GM19467 (cell line): Measurements from ENCODE around the gene TMEM184C.

Experiments
- ATAC-seq: cut with Tn5 transposase; IDR thresholded peaks from one replicate; pipeline ENCODE4 v1.9.1; 2021; ENCODE audit warnings: mild to moderate bottlenecking, moderate library complexity; ENCODE audit not compliant: unreplicated experiment

Gene TMEM184C

GRCh38 chr4:147599206-147599605, 18.0 kb upstream of the TMEM184C start:
- ATAC-seq = no peak

GRCh38 chr4:147599769-147600168, 17.4 kb upstream of the TMEM184C start:
- no peak for ATAC-seq

- no peak for ATAC-seq
Observed at GRCh38 chr4:147605499-147605898, 11.7 kb upstream of the TMEM184C start.

GRCh38 chr4:147607471-147607870, 9.7 kb upstream of the TMEM184C start:
- no peak for ATAC-seq

- ATAC-seq = no peak
Observed at GRCh38 chr4:147610686-147611085, 6.5 kb upstream of the TMEM184C start.

GRCh38 chr4:147616849-147617172, 386 bp upstream of the TMEM184C start:
- peak; percentile 2 for ATAC-seq

GRCh38 chr4:147617841-147618691, 869 bp downstream of the TMEM184C start:
- peak; percentile 7 for ATAC-seq

- no peak for ATAC-seq
Observed at GRCh38 chr4:147620315-147620714, 3.1 kb downstream of the TMEM184C start.

- no peak for ATAC-seq
Observed at GRCh38 chr4:147625733-147626132, 8.5 kb downstream of the TMEM184C start.

GRCh38 chr4:147626903-147627302, 9.7 kb downstream of the TMEM184C start:
- no peak for ATAC-seq

- ATAC-seq = no peak
Observed at GRCh38 chr4:147628415-147628814, 11.2 kb downstream of the TMEM184C start.

- ATAC-seq = no peak
Observed at GRCh38 chr4:147629783-147630730, 12.9 kb downstream of the TMEM184C start.

GRCh38 chr4:147633113-147633512, 15.9 kb downstream of the TMEM184C start:
- no peak for ATAC-seq

GRCh38 chr4:147633643-147634042, 16.4 kb downstream of the TMEM184C start:
- no peak for ATAC-seq

- no peak for ATAC-seq
Observed at GRCh38 chr4:147635348-147635747, 18.2 kb downstream of the TMEM184C start.

GRCh38 chr4:147638365-147638764, 21.2 kb downstream of the TMEM184C start:
- ATAC-seq = no peak

GRCh38 chr4:147638942-147639341, 21.7 kb downstream of the TMEM184C start:
- no peak for ATAC-seq

GRCh38 chr4:147639388-147639787, 22.2 kb downstream of the TMEM184C start:
- ATAC-seq = no peak

GRCh38 chr4:147640331-147640730, 23.1 kb downstream of the TMEM184C start:
- no peak for ATAC-seq

GRCh38 chr4:147643616-147644015, 26.4 kb downstream of the TMEM184C start:
- ATAC-seq = no peak

GRCh38 chr4:147644471-147644870, 27.3 kb downstream of the TMEM184C start:
- no peak for ATAC-seq

- ATAC-seq = no peak
Observed at GRCh38 chr4:147645099-147645498, 27.9 kb downstream of the TMEM184C start.
